CD4-positive, alpha-beta T cell treated with Interleukin-2 at 100 ng/mL for 4 hours (primary cell): ENCODE measurements around the gene RER1.

ENCODE experiments used
- DNase-seq: peaks from one replicate; pipeline ENCODE4 v3.0.0-alpha.2; 2020; ENCODE audit warnings: low spot score

RER1 gene

DNA sequence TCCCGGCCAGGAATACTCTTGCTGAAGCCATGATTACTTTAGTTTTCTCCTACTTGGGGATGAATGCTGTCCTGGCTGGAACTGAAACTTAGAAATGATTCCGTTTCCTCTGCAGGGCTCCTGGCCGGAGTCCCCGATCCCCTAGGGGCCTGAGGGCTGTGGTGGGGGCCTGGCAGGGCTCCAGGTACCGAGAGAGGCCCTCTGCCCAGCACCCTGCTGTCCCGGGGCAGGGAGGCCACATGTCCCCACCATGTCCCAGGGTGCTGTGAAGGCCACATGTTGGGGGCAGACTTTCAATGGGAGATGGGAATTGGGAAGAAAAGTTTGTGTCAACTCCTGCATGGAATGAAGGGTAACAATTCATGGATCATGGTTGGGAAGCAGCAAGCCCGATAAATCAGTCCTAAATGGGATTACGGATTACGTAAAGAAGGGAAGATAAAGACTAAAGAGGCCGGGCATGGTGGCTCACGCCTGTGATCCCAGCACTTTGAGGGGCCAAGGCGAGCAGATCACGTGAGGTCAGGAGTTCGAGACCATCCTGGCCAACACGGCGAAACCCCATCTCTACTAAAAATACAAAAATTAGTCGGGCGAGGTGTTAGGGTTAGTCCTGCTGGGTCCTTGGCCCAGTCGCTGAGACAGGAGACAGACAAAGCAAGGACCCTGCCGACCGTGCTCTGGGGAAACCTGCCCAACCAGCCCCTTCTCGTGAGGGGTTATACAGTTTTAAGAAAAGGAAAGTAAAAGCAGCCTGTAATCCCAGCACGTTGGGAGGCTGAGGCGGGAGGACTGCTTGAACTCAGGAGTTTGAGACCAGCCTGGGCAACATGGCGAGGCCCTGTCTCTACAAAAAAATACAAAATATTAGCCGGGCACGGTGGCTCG, 37.8 kb upstream of the RER1 start:
- no peak for DNase-seq

DNA sequence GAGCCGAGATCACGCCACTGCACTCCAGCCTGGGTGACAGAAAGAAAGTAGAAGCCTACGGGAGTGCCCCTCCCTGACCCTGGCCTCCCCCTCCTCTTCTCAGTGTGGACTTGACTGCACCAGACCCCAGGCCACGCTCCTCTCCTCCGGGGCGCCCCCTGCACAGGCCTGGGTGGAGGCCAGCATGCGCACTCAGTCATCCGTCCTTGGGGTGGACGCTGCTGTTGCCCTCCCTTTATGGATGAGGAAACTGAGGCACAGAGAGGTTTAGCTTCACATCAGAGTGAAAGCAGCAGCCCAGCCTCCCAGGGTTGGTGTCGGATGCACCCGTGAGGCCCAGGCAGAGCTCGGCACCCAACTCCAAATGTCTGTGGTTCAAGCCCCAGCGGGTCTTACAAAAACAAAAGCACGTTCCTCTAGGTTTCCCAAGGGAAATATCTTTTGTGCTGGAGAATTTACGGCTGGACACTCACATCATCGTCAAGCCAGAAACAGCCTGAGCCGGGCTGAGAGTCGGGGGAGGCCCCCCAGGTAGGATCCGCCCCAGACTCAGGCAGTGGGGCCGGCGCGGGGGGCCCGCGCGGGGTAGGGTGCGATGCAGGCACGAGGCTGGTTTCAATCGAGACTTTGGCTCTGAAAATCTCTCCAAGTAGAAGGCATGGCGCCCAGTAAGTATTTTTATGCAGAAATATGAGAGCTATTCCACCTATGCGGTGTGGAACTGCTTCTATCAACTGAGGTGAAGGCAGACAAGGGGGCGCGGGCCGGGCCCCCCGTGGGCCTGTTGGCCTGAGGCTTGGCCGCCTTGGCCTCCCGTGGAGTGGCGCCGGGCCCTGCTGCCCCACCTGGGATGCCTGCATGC, 36.9 kb upstream of the RER1 start:
- DNase-seq = no peak

DNA sequence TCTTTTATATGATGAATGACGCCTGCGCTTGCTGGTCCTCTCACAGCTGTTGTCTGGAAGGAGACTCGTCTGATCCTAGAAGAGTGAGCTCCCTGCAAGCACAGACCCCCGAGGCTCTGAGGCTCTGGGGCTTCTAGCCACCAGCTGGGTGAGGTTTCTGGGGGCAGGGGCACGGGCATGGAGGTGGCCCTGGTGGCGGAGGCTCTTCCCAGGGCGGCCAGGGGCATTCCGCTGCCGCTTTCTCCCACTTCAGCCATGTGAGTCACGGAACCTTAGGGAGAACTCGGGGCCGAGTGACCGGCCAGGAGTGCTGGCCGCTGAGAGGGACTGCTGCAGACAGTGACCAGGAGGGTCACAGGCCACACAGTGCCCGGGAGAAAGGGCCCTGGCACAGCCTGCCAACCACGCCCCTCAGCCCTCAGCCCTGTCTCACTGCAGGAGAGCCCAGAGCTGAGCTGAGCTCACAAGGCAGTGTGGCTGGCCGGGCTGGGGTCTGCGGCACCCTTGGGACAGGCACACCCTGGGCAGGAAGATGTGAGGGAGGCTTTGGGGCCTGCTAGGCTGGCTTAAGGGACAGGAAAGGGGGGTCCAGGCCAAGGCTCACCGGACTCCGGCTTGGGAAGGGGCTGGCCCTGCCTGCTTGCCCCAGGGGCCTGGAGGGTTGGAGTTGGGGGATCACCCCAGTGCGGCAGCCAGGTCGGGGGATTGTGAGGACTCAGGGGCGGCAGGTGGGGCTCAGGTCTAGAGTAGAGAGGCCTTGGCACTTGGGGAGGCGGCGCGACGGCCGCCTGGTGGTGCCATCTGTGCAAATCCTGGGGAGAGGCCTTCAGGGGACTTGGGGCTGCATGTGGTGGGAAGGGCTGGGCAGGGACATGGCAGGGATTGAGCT, 36.0 kb upstream of the RER1 start:
- no peak for DNase-seq

DNA sequence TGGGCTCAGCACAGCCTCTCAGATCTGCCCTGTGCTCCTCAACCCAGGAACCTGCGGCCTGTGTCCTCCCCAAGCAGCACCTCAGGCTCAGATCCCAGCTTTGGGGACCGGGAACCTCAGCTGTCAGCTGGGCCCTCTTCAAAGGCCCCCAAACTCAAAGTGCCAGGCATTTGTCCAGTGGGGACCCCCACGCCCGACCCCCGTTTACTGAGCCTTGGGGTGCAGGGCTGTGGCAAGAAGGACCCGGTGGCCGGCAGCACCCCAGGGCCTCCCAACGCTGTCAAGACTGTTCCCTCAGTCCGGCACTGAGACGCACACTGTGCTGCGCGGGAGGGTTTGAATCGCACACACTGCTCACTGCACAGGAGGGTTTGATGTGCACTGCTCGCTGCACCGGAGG, 35.2 kb upstream of the RER1 start:
- DNase-seq = no peak

DNA sequence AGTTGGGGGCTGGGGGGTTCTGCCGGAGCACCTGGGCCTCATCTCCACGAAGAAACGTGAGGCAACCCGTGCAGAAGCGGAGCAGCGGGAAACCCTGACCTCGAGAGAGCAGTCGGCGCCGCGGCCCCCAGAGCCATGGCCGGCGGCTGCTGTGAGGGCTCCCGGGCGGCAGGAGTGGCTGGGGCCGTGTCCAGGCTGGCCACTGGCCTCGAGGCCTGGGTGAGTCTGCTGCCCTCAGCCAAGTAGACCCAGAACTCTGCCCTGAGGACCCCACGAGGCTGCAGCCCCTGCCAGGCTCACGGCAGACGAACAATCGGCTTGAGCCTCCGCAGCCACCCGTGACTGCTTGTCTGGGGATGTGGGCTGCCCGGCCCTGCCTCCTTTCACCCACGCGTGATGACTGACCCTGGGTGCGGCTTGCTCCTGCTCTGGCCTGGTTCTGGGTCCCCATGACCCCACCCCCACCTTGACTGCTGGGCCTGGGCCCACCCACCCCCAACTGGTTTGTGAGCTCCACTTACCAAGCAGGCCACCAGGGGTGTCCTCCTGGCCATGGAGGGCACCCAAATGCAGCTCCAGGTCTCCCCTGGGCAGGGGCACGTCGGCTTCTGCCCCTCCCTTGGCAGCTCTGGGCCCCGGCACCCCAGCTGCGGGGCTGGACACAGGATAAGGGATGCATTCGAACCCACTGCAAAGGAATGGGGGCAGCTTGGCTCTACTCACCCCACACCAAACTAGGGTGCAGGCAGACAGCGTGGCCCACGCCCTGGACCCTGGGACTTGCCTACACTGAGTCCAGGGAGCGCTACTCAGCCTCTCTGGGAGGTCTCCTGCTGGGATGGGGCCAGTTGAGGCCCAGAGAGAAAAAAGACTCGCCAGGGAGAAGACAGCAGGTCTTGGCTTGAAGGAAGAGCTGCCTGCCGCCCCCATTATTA, 34.5 kb upstream of the RER1 start:
- no peak for DNase-seq

DNA sequence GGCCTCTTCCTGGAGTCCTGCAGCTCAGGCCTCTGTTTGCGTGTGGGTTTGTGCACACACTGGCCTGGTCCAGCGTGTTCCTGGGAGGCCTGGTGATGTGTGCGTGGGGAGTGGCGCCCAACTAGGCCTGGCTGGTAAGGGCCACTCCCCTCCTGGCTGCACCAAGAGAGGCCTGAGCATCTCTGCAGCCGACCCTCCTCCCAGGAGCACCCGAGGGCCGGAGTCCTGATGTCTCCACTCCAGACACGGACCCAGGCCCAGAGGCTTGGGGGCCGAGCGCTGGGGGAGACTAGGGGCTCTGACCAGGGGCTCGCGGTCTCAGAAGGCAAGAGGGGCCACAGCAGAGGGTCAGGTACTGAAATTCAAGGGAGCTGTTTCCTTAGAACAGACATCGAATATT, 33.6 kb upstream of the RER1 start:
- DNase-seq = no peak

DNA sequence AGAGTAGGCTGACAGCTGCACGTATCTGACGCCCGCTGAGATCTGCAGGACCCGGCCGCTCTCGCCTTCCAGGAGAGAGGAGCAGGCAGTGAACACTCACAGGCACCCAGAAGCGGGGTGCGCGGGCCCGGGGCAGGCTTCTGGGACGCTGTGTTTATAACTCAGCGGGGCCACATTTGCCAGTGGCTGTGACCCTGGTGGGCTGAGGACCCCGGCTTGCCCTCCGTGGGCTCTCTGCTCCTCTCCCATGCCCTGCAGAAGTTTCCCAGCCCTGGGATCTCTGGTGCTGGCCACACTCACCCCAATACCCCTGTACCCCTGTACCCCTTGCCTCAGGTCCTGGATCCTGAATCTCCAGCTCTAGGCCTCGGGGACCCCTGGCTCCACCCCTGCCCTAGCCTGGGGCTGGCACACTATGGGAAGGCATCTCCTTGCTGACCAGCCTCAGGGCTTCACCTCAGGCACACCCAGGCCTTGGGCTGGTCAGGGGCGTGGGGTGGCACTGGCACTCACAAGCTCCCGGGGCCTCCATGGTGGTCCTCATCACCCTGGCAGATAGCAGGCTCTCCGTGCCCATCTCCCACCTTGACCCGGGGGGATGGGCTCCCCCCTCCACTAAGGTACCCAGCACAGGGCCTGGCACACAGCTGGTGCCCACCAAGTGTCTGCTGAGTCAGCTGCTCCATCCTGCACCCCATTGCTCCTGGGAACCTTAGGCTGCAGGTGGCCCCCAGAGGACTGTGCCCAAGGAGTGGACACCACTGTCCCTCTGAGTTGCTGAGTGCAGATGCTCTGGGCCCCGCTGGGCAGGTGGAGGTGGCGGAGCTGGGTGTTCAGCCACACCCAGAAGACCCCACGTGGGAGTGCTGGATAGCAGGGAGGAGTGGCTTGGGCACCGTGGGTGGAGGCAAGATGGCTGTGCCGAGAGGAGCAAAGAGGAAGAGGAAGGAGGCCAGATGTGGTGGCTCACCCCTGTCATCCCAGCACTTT, 32.7 kb upstream of the RER1 start:
- DNase-seq = no peak

DNA sequence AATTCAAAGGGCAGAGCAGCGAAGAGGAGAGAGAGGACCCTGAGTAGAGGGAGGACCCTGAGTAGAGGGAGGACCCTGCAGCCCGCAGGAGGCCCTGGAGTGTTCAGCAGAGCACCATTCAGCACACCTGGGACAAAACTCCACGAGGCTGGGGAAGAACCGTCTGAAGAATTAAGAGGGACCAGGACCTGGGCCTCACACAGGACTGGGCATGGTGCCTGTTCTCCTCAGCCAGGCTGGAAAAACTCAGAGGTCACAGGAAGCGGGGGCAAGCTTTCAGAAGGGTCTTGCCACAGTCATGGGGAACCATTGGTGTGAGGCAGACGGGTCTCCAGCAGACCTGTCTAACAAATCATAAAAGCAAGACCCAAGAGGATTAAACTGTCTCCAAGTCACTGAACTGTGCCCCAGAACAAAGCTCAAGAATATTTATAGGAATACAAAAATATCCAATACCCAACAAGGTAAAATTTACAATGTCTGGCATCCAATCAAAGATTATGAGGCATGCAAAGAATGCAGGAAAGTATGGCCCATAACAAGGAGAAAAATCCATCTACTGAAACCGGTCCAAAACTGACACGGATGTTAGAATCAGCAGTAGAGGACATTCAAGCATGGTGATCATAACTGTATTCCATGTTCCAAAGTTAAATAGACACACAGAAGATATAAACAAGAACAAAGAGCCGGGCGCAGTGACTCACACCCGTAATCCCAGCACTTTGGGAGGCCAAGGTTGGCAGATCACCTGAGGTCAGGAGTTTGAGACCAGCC, 30.9 kb upstream of the RER1 start:
- no peak for DNase-seq

DNA sequence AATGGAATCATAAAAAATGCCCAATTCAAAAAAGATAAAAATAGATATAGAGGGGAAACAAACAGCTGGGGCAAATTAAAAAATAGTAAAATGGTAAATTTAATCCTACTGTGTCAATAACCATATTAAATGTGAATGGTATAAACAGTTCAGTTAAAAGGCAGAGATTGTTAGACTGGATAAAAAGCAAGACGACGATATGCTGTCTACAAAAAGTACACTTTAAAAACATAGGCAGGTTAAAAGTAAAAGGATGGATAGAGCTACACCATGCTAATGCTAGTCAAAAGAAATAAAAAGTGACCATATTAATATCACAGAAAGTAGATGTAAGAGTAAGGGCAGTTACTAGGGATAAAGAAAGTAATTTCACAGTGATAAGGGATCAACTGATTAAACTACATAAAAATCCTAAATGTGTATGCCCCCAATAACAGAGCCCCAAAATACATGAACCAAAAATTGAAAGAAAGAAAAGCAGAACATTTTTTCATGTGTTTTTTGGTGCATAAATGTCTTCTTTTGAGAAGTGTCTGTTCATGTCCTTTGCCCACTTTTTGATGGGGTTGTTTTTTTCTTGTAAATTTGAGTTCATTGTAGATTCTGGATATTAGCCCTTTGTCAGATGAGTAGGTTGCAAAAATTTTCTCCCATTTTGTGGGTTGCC, 27.7 kb upstream of the RER1 start:
- DNase-seq = no peak

DNA sequence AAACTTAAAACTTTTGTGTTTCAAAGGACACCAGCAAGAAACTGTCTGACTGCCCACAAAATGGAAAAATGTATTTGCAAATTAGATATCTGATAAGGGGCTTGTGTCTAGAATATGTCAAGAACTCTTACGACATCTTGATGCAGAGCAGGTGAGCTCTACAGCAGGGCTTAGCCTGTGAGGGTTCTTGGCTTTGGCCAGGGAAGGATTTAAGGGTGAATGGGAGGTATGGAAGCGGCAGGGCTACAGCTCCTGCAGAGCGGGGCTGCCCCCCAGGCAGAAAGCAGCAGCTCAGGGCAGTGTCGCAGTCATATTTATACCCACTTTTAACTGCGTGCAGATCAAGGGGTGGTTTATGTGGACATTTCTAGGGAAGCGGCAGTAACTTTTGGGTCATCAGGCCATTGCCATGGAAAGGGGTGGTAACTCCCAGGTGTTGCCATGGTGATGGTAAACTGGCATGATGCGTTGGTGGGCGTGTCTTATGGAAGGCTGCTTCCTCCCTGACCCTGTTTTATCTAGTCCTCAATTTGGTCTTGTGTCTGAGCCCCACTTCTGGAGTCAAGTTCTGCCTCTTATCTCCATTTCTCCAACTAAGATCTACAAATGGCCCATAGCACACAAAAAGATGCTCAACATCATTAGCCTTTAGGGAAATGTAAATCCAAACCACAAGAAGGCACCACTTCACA, 23.4 kb upstream of the RER1 start:
- no peak for DNase-seq

DNA sequence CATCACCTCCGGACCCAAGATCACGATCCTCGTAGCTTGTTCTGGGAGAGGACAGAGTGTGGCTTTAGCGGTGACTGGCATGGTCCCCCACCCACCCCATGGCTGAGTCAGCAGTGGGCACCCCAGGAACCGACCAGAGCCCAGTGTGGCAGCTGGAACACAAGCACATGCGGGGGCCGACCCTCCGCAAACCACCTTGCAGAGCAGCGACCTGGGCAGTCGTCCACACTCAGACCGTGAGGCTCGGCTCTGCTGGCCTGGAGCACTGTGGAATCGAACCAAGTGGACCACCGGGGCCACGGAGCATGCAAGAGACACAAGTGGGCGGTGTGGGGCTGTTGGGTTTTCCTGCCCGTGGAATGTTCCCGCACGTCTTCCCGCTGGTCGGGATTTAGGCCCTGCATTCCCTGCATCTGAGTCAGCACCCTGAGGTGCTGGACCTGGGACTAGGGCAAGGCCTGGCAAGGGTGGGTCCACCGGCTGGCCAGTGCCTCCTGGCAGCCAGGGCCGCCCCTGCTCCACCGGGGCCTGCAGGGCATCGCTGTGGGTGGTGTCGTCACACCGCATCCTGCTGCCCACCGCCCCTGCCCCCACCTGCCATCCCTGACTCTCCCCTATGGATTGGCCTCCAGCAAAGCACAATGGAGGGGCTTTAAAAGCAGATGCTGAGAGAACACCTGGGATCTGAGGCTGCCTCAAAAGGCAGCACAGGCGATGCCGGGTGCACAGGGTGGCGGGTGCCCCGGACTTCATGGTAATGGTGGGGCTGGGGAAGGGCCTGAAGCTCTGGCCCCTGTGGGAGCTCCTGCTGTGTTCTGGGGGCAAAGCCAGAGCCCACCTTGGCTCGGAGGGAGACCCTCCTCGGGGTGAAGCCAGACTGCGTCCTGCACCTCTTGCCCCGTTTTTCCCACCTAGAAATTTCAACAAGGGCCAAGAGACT, 18.8 kb upstream of the RER1 start:
- no peak for DNase-seq

DNA sequence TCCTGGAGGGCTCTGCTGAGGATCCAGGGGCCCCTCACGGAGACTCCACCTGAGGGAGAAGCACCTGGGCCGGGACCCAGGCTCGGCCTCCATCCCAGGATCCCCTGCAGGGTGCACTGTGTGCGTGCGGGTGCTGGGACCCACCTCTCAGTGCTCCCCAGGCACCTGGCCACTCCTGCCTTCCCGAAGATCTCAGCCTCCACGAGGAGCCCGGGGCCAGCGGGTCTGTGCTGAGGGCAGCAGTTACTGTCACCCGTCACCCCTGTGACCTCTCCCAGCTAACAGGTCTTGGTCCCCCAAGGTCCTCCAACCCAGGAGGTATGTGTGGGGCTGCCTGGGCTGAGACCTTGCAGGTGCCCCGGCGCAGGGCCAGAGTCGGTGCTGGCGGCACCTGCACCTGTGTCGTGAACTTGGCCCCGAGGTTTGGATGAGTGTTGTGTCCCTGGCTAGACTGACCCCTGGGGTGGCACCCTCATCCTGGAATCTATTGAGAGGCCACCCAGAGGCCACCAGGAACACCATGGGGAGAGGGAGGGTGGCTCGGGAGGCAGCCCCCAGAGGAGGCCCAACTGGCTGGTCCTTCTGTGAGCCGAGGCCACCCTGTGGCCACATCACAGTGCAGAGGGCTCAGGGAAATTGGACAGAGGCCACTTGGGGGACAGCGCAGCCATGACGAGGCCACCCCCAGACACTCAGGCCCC, 17.9 kb upstream of the RER1 start:
- no peak for DNase-seq

DNA sequence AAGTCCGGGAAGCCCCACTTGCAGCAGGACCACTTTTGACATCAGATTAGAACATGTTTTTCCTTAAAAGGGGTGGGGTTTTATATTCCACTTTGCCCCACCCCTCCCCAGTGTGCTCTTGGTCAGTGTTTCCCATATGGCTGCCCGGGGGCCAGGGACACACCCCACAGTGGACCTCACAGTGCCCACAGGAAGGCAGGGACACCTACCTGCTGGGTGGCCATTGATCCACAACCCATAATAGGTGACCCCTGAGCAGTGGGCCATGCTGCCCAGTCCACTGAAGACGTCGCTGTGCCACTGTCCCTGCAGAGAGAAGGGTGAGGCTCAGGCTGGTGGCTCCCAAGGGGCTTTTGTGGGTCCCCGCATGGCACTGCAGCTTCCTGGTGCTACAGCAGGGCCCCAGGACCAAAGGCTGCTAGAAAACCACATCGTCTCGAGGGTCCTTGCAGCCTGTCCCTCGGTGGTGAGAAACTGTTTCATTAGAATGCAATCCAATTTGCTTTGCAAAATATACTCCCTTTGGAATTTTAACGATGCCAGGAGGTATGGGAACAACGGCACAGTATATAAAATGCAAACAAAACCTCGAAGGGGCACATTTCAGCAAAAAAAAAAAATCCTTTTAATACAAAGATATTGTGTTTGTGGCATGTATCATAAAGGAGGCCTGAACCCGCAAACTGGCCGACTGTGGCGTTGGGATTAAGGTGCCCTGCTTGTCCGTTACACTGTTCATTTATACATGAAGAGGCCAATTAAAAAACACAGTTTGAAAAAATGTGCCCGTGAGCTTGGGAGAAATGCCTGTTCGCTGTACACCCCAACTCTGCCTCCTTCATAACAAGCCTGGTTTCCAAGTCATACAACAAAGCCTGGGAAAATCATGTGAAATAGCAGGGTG, 17.1 kb upstream of the RER1 start:
- DNase-seq = no peak

DNA sequence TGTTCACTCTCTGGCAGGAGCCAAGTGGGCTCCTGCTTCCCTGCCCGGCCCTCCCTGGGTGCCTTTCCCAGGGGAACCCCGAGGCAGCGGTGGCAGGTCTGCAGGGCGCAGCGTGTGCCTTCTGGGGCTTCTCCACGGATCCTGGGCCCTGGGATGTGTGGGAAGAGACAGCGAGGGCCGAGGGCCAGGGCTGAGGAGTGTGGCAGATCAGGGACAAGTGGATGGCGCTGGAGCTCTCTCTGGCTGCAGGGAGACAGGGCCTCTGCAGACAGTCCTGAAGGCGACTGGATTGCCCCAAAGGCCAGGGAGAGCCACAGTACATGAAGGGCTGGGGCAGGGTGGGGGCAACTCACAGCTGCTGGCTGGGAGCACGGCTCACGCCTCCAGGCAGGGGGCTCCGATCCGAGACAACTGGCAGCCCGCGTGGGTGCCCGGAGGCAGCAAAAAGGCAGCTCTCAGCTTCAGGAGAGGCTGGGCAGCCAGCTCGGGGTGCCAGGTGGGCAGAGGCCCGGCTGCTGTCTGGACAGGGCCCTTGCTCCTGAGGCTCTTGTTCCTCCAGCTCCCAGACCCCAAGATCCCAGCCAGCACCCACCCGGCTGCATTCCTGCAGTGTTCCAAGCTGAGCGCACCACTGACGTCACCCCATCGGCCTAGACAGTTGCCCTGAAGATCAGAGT, 16.3 kb upstream of the RER1 start:
- no peak for DNase-seq

DNA sequence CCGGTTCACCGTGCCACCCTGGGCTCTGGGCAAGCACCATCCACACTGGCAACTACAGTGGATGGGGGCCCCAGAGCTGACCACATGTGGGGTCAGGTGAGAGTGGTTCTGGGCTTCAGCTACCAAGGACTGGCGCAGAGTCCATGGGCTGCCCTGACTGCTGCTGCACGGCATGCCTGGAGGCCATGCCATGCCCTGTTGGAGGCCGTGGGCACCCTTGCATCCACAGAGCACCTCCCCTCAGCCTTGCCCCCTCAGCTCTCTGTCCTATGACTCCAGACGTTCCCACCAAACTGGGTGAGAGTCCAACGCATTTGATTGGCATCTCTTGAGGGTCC, 15.7 kb upstream of the RER1 start:
- DNase-seq = no peak
